ENCODE results near the gene PERM1. TPM values are rescaled to one million over a fixed set of nuclear protein-coding genes. Genes with fewer than 3 reads are reported as not detected.
"Not testable (repeated sequence)": the region's sequence is repeated elsewhere in the genome, so short reads cannot be mapped to it uniquely, and the experiment has no call there.

PERM1 gene
- total RNA-seq, 4 donors from 2014 or later: 0.11 to 0.50 (median 0.30) TPM

GRCh38 chr1:997713-997992 lies 15.8 kb upstream of the PERM1 start:
- peaks cover 0 to 4% (median 0%) of the 10 kb centered on the region in 4 donors for H3K36me3 ChIP-seq
- DNase-seq (ENCODE audit: extremely low spot score): no peak
- no peak overlapping the region for H3K27ac ChIP-seq (replicated peaks in 1 of 4)
- H3K4me3 ChIP-seq: no peak overlapping the region
- H3K9me3 ChIP-seq: no peaks in the 10 kb centered on the region
- intact Hi-C loops (cut with DNase I): no loop called here
- peaks cover 0 to 44% (median 0%) of the 10 kb centered on the region in 4 donors for H3K27me3 ChIP-seq
- peaks cover 21 to 53% (median 44%) of the 10 kb centered on the region in 4 donors for H3K4me1 ChIP-seq
- WGBS: no CpG with 5 or more reads among the region's 3 CpGs
- TF ChIP-seq POLR2AphosphoS5 (IDR thresholded peaks at IDR 0.05) (no peak), CTCF (IDR thresholded peaks at IDR 0.05) (no peak), POLR2A (IDR thresholded peaks at IDR 0.05; ENCODE audit: low read depth) (no peak), EP300 (IDR thresholded peaks at IDR 0.05) (no peak)

DNA sequence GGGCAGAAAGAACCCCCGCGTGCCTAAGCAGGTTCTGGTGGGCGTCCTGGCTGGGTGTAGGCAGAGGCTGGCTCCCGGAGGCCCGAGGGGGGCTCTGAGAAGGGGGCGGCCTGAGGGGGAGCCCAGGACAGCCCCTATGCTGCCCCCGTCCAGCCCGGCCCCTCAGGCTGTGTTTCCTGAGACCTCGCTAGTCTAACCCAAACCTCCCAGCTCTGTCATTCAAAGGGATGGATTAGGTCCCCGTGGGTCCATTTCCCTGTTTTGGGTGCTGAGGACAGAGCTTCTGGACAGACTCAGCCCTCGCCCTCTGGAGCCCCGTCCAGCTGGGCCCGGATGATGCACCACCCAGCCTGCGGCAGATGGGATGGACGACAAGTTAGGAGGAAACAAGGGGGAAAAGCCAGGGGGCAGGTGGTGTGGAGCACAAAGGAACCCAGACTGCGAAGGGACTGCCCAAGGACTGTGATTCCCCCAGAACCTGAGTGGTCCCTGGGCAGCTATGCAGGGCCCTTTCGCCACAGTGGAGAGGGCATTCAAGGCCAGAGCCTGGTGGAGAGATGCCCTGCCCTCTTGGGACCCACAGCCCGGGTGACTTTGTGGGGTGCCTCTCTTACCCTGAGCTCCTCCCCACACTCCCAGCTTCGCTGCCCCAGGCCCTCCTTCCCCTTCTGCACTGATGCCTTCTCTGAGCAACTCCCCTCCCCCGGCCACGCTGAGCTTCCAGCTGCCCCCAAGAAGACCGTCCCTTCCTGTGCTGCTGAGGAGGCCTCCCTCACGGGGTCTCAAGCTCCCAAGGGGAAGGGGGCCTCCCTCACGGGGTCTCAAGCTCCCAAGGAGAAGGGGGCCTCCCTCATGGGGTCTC lies 15.2 kb upstream of the PERM1 start:
- TF ChIP-seq EP300 (IDR thresholded peaks at IDR 0.05): no peak
- TF ChIP-seq CTCF (IDR thresholded peaks at IDR 0.05): no peak
- TF ChIP-seq POLR2A (IDR thresholded peaks at IDR 0.05; ENCODE audit: low read depth): no peak
- no peak for TF ChIP-seq POLR2AphosphoS5 (IDR thresholded peaks at IDR 0.05)
- Histone ChIP-seq H3K4me1 (peaks cover 21 to 49% (median 42%) of the 10 kb centered on the region in 4 donors), H3K27me3 (peaks cover 0 to 44% (median 0%) of the 10 kb centered on the region in 4 donors), H3K4me3 (no peak overlapping the region), H3K9me3 (peaks cover 0 to 5% (median 2%) of the 10 kb centered on the region in 4 donors), H3K27ac (replicated peaks in 1 of 4) (no peak overlapping the region), H3K36me3 (peaks cover 0 to 4% (median 0%) of the 10 kb centered on the region in 4 donors)
- 66% methylated on average over 20 of the region's 24 CpGs for WGBS
- DNase-seq (ENCODE audit: extremely low spot score): no peak
- intact Hi-C loops (cut with DNase I): no loop called here

DNA sequence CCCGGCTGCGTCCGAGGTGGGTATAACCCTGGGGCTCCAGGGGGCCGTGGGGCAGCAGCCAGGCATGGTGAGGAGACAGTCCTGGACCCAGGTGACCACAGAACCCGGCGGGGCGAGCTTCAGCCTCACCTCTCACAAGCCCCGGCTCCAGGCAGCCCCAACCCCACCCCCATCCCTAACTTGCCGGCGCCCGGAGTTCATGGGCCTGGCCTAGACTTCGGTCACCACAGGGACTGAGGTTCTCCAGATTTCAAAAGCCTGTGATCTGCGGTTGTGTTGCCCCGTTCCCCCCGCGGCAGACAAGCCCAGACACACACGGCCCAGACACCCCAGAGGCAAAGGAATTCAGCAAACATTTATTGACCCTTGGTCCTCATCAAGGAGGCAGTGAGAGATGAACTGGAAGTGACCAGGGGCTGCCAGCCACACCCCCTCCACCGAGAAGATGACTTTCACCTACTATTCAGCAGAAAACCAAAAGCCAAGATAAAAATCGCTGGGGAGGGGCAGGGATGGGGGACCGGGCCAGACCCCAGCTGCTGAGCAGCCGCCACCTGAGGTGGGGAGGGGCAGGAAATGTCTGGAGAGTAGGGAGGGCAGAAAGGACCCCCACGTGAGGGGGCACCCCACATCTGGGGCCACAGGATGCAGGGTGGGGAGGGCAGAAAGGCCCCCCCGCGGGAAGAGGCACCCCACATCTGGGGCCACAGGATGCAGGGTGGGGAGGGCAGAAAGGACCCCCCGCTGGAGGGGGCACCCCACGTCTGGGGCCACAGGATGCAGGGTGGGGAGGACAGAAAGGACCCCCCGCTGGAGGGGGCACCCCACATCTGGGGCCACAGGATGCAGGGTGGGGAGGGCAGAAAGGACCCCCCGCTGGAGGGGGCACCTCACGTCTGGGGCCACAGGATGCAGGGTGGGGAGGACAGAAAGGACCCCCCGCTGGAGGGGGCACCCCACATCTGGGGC lies 14.1 kb upstream of the PERM1 start:
- no peak overlapping the region for H3K4me3 ChIP-seq
- TF ChIP-seq CTCF (IDR thresholded peaks at IDR 0.05): no peak
- no peak for TF ChIP-seq EP300 (IDR thresholded peaks at IDR 0.05)
- TF ChIP-seq POLR2A (IDR thresholded peaks at IDR 0.05; ENCODE audit: low read depth): no peak
- TF ChIP-seq POLR2AphosphoS5 (IDR thresholded peaks at IDR 0.05): no peak
- DNase-seq (ENCODE audit: extremely low spot score): no peak
- peaks cover 0 to 15% (median 11%) of the 10 kb centered on the region in 4 donors for H3K9me3 ChIP-seq
- H3K27ac ChIP-seq (replicated peaks in 1 of 4): no peak overlapping the region
- H3K36me3 ChIP-seq: peaks cover 0 to 4% (median 0%) of the 10 kb centered on the region in 4 donors
- peaks cover 0 to 36% (median 0%) of the 10 kb centered on the region in 4 donors for H3K27me3 ChIP-seq
- 31% methylated on average over 25 of the region's 30 CpGs for WGBS
- peaks cover 15 to 38% (median 31%) of the 10 kb centered on the region in 4 donors for H3K4me1 ChIP-seq
- intact Hi-C loops (cut with DNase I): no loop called here

DNA sequence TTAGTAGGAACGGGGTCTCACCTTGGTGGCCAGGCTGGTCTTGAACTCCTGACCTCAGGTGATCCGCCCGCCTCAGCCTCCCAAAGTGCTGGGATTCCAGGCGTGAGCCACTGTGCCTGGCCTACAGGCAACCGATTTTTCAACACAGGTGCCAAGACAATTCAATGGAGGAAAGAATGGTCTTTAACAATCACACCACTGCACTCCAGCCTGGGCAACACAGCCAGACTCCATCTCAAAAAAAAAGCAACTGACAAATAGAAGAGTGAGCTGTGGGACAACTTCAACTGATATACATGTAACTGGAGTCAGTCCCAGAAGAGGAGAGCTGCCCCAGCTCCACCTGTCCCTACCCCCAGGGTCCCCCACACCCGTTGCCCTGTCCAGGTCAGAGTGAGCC lies 12.7 kb upstream of the PERM1 start:
- H3K4me1 ChIP-seq: peaks cover 8 to 25% (median 19%) of the 10 kb centered on the region in 4 donors
- H3K27ac ChIP-seq (replicated peaks in 1 of 4); DNase-seq (ENCODE audit: extremely low spot score); H3K36me3 ChIP-seq; H3K4me3 ChIP-seq; intact Hi-C loops (cut with DNase I): not testable (repeated sequence)
- peaks cover 0 to 15% (median 11%) of the 10 kb centered on the region in 4 donors for H3K9me3 ChIP-seq
- H3K27me3 ChIP-seq: peaks cover 0 to 25% (median 0%) of the 10 kb centered on the region in 4 donors
- WGBS: 95% methylated on average over 6 of the region's 6 CpGs

Data from esophagus muscularis mucosa (tissue), 4 donors.